Osteocyte (in vitro differentiated cells): ENCODE measurements around the gene LRTM1. TPM values are rescaled to one million over a fixed set of nuclear protein-coding genes. Genes with fewer than 3 reads are reported as not detected.

Source experiments
- DNase-seq: peaks from one replicate; pipeline ENCODE4 v3.0.0; 2021; ENCODE audit warnings: mixed read lengths; ENCODE audit not compliant: unreplicated experiment; ENCODE audit errors: extremely low spot score
- H3K27ac Mint-ChIP-seq: one replicate; pipeline ENCODE4 v1.8.0; 2021; ENCODE audit warnings: mild to moderate bottlenecking, mixed read lengths; ENCODE audit not compliant: unreplicated experiment
- H3K27me3 Mint-ChIP-seq: one replicate; pipeline ENCODE4 v1.8.0; 2021; ENCODE audit warnings: mixed read lengths; ENCODE audit not compliant: unreplicated experiment
- H3K36me3 Mint-ChIP-seq: one replicate; pipeline ENCODE4 v1.8.0; 2021; ENCODE audit warnings: mixed read lengths; ENCODE audit not compliant: unreplicated experiment
- H3K4me1 Mint-ChIP-seq: one replicate; pipeline ENCODE4 v1.8.0; 2021; ENCODE audit warnings: mixed read lengths; ENCODE audit not compliant: unreplicated experiment
- H3K4me3 Mint-ChIP-seq: one replicate; pipeline ENCODE4 v1.8.0; 2021; ENCODE audit warnings: mild to moderate bottlenecking, moderate library complexity, mixed read lengths; ENCODE audit not compliant: unreplicated experiment
- H3K9me3 Mint-ChIP-seq: one replicate; pipeline ENCODE4 v1.8.0; 2021; ENCODE audit warnings: mixed read lengths; ENCODE audit not compliant: unreplicated experiment
- CTCF ChIP-seq: fragments of 200-600 bp; sonication (generic); IDR thresholded peaks from 2 replicates; pipeline ENCODE4 v1.5.0; 2021; ENCODE audit warnings: antibody characterized with exemption, mild to moderate bottlenecking, moderate library complexity
- total RNA-seq: library from RNA; stranded (reverse); gene quantifications from 2 replicates; pipeline ENCODE4 v1.2.1, GENCODE V29; 2021

Gene LRTM1
- total RNA-seq, 1 donor from 2014 or later, result not detected

GRCh38 chr3:54967731-54968161 is 39.9 kb upstream of the LRTM1 start:
- TF ChIP-seq CTCF, result no peak
- Mint-ChIP-seq H3K27ac (peak overlapping the region; percentile 43), H3K27me3 (no peaks in the 10 kb centered on the region), H3K4me1 (peaks cover 62% of the 10 kb centered on the region), H3K36me3 (no peaks in the 10 kb centered on the region), H3K9me3 (no peaks in the 10 kb centered on the region), H3K4me3 (no peak overlapping the region)
- no peak for DNase-seq

DNA sequence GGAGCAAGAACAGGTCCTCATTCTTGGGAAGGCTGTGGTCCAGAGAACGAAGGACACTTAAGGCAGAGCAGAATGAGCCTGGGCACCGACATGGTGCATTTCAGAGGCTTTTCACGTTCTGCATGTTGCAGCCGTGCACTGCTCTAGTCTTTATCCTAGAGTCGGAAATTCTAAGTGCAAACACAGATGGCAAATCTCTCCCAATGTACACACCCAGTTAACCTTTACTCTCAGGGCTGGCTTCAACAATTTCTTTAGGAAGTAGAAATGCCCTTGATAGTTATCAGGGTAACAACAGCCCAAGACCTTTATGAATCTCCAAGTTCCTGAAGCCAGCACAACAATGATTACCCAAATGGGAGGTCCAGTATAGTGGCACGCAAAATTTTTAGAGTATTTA is 39.1 kb upstream of the LRTM1 start:
- H3K9me3 Mint-ChIP-seq, result no peaks in the 10 kb centered on the region
- H3K4me3 Mint-ChIP-seq, result no peak overlapping the region
- H3K36me3 Mint-ChIP-seq, result no peaks in the 10 kb centered on the region
- no peak for TF ChIP-seq CTCF
- H3K4me1 Mint-ChIP-seq, result peaks cover 62% of the 10 kb centered on the region
- no peak overlapping the region for H3K27ac Mint-ChIP-seq
- H3K27me3 Mint-ChIP-seq, result no peaks in the 10 kb centered on the region
- no peak for DNase-seq

DNA sequence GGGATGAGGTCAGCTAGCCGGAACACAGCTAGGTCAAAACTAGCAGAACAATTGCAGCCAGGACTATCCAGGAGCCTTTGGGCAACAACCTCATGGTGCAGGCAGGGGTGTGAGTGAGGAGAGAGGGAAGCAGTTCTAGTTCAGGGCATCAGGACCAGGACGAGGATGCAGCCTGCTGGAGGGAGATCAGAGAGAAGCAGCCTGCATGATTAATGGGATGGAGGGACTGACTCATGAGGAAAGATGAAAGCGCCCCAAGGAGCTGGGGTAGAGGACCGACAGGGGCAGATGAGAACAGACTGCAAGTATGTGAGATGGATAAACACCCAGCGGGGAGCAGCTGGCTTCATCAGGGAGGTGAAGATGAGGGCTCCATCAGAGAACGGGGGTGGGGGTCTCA is 37.9 kb upstream of the LRTM1 start:
- H3K4me3 Mint-ChIP-seq, result no peak overlapping the region
- H3K4me1 Mint-ChIP-seq, result peaks cover 56% of the 10 kb centered on the region
- no peak overlapping the region for H3K27ac Mint-ChIP-seq

DNA sequence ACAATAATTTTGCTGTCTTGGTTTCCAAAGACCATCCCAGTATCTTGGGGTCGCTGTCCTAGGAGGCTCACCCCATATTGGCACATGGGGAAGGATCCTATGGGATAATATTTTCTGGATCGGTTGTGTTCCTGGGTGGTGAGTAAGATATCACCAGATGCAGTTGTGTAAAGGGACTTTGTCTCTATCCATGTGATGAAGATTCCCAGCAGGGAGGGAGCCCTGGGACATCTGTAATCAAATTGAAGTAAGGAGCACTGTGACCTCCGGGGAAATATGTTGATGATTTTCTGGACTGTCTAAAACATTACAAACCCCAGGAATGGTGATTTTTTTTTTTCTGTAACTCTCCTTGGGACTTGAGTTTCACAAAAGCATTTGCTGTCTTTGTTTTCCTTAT is 36.2 kb upstream of the LRTM1 start:
- DNase-seq, result no peak
- no peak for TF ChIP-seq CTCF
- Mint-ChIP-seq H3K4me1 (peaks cover 58% of the 10 kb centered on the region), H3K27ac (no peak overlapping the region), H3K9me3 (no peaks in the 10 kb centered on the region), H3K27me3 (no peaks in the 10 kb centered on the region), H3K4me3 (no peak overlapping the region), H3K36me3 (no peaks in the 10 kb centered on the region)

More for the DNA sequence above, 37.9 kb upstream of the LRTM1 start:
- TF ChIP-seq CTCF, result no peak
- Mint-ChIP-seq H3K36me3 (no peaks in the 10 kb centered on the region), H3K27me3 (no peaks in the 10 kb centered on the region), H3K9me3 (no peaks in the 10 kb centered on the region)
- DNase-seq, result no peak

GRCh38 chr3:54963641-54964040 is 35.8 kb upstream of the LRTM1 start:
- Mint-ChIP-seq H3K36me3 (no peaks in the 10 kb centered on the region), H3K27me3 (no peaks in the 10 kb centered on the region), H3K27ac (no peak overlapping the region), H3K4me3 (no peak overlapping the region), H3K4me1 (peaks cover 59% of the 10 kb centered on the region), H3K9me3 (no peaks in the 10 kb centered on the region)
- no peak for TF ChIP-seq CTCF
- DNase-seq, result no peak
